Panc1 (cell line): ENCODE results near the gene TRIM17.

ENCODE experiments used
- TF ChIP-seq, protein P1 (sequence below): fragments of 450-650 bp; IDR thresholded peaks from 2 replicates; pipeline ENCODE4 v1.5.1; 2017; ENCODE audit warnings: mild to moderate bottlenecking
- TF ChIP-seq, protein P2 (sequence below), 2 experiments: IDR thresholded peaks; 2 replicates each; pipeline ENCODE4 v1.6.1; 2011 to 2012; ENCODE audit warnings: low read depth in 2 of 2, control low read depth in 1 of 2, low read length in 1 of 2, mild to moderate bottlenecking in 1 of 2, moderate library complexity in 1 of 2; ENCODE audit not compliant: insufficient read depth in 1 of 2

DNA sequence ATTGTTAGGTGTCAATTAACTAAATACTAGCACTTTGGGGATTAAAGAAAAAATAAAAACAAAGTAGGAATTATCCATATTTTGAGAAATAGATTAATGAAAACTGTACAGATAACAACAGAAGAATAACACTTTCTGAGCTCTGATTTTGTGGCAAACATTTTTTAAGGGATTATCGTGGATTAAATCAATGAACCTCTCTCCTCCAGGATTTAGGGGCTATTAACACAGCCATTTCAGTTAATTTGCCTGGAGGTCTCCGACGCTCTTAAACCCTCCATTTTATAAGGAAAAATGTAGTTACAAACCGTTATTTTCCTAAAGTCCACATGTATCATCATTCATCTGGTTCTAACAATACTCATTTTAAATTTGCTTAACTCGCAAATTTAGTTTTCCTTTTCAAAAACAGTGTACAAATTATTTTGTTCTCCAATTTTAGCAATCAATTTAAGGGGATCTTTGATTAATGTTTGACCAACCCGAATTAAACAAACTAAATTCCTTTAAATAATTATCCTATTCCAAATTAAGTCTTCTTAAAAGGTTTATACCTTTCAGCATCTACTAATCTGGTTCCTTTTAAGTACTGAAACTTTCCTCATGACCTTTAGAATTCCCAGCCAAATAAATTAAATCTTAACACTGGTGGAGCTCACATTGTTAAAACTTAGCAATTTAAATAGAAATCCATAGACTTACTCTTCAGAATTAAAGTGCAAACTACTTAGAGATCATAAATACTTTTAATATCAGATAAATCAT, 39.8 kb upstream of the TRIM17 start:
- TF ChIP-seq, protein P1, sequence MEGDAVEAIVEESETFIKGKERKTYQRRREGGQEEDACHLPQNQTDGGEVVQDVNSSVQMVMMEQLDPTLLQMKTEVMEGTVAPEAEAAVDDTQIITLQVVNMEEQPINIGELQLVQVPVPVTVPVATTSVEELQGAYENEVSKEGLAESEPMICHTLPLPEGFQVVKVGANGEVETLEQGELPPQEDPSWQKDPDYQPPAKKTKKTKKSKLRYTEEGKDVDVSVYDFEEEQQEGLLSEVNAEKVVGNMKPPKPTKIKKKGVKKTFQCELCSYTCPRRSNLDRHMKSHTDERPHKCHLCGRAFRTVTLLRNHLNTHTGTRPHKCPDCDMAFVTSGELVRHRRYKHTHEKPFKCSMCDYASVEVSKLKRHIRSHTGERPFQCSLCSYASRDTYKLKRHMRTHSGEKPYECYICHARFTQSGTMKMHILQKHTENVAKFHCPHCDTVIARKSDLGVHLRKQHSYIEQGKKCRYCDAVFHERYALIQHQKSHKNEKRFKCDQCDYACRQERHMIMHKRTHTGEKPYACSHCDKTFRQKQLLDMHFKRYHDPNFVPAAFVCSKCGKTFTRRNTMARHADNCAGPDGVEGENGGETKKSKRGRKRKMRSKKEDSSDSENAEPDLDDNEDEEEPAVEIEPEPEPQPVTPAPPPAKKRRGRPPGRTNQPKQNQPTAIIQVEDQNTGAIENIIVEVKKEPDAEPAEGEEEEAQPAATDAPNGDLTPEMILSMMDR: no peak
- TF ChIP-seq, protein P2, sequence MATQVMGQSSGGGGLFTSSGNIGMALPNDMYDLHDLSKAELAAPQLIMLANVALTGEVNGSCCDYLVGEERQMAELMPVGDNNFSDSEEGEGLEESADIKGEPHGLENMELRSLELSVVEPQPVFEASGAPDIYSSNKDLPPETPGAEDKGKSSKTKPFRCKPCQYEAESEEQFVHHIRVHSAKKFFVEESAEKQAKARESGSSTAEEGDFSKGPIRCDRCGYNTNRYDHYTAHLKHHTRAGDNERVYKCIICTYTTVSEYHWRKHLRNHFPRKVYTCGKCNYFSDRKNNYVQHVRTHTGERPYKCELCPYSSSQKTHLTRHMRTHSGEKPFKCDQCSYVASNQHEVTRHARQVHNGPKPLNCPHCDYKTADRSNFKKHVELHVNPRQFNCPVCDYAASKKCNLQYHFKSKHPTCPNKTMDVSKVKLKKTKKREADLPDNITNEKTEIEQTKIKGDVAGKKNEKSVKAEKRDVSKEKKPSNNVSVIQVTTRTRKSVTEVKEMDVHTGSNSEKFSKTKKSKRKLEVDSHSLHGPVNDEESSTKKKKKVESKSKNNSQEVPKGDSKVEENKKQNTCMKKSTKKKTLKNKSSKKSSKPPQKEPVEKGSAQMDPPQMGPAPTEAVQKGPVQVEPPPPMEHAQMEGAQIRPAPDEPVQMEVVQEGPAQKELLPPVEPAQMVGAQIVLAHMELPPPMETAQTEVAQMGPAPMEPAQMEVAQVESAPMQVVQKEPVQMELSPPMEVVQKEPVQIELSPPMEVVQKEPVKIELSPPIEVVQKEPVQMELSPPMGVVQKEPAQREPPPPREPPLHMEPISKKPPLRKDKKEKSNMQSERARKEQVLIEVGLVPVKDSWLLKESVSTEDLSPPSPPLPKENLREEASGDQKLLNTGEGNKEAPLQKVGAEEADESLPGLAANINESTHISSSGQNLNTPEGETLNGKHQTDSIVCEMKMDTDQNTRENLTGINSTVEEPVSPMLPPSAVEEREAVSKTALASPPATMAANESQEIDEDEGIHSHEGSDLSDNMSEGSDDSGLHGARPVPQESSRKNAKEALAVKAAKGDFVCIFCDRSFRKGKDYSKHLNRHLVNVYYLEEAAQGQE (IDR thresholded peaks at IDR 0.05; ENCODE audit: insufficient read depth in 1 of 2, low read depth in 2 of 2, low read length in 1 of 2): no peak
